ENCODE data around the gene AHSP.
"Not testable (repeated sequence)": the region's sequence is repeated elsewhere in the genome, so short reads cannot be mapped to it uniquely, and the experiment has no call there.

- TF ChIP-seq EZH2 (IDR thresholded peaks at IDR 0.05; ENCODE audit: insufficient read depth, poor library complexity, severe bottlenecking); EZH2phosphoT487 (IDR thresholded peaks at IDR 0.05; ENCODE audit: insufficient read depth, low read depth): not testable (repeated sequence)
Measured at GRCh38 chr16:31503555-31503954, 24.1 kb upstream of the AHSP start.

Data from GM23248 (cell line).